Progenitor cell of endocrine pancreas (in vitro differentiated cells): ENCODE results near the gene ITCH. TPM values are rescaled to one million over a fixed set of nuclear protein-coding genes. Genes with fewer than 3 reads are reported as not detected.
"Not testable (repeated sequence)": the region's sequence is repeated elsewhere in the genome, so short reads cannot be mapped to it uniquely, and the experiment has no call there.

Source experiments
- DNase-seq: peaks from one replicate; pipeline ENCODE4 v3.0.0; 2021; ENCODE audit warnings: low spot score; ENCODE audit not compliant: unreplicated experiment
- H3K27ac Mint-ChIP-seq: 2 replicates; pipeline ENCODE4 v1.8.0; 2021; ENCODE audit warnings: mild to moderate bottlenecking, moderate library complexity, mixed read lengths
- H3K27me3 Mint-ChIP-seq: 2 replicates; pipeline ENCODE4 v1.8.0; 2021; ENCODE audit warnings: mixed read lengths
- H3K36me3 Mint-ChIP-seq: 2 replicates; pipeline ENCODE4 v1.8.0; 2022; ENCODE audit warnings: mixed read lengths; ENCODE audit not compliant: insufficient read depth
- H3K4me1 Mint-ChIP-seq: 2 replicates; pipeline ENCODE4 v1.8.0; 2021; ENCODE audit warnings: low read depth, mixed read lengths
- H3K4me3 Mint-ChIP-seq: 2 replicates; pipeline ENCODE4 v1.8.0; 2021; ENCODE audit warnings: low read depth, mild to moderate bottlenecking, moderate library complexity, mixed read lengths
- H3K9me3 Mint-ChIP-seq: 2 replicates; pipeline ENCODE4 v1.8.0; 2021; ENCODE audit warnings: low read depth, mixed read lengths
- total RNA-seq: library from RNA; stranded (reverse); gene quantifications from 2 replicates; pipeline ENCODE4 v1.2.1, GENCODE V29; 2021
- TF ChIP-seq, protein P1 (sequence below): fragments of 200-600 bp; sonication (generic); IDR thresholded peaks from one replicate; pipeline ENCODE4 v1.5.0; 2021; ENCODE audit warnings: antibody characterized with exemption, mild to moderate bottlenecking; ENCODE audit not compliant: unreplicated experiment

ITCH gene
- total RNA-seq, 1 donor from 2014 or later = 83.9 TPM

DNA sequence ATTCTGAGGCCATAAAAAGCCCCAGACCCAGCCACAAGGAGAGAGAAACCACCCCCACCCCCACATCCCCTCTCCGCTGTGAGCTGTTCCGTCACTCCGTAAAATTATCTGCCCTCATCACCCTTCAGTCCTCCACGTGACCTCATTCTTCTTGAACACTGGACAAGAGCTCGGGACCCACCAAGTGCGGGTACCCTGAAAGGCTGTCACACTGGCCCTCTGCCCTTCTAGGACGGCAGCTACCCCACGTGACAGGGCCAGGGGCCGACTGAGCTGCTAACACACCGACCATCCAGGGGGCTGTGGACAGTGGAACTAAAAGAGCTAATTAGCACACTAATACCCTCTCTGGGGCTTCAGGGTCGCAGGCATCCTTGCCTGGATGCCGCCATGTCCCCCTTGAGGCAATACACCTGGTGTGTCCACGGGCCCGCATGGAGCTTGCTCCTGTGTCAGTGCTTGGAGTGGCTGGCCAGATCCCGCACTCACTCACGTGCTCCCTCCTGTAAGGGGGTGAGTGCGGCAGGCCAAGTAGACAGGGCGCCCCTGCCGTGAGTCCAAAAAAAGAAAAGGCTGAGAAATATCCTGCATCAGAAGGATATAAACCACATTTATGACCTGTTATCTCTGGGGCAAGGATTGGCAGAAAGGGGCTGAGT, 30.7 kb upstream of the ITCH start:
- no peaks in the 10 kb centered on the region for H3K9me3 Mint-ChIP-seq
- TF ChIP-seq, protein P1, sequence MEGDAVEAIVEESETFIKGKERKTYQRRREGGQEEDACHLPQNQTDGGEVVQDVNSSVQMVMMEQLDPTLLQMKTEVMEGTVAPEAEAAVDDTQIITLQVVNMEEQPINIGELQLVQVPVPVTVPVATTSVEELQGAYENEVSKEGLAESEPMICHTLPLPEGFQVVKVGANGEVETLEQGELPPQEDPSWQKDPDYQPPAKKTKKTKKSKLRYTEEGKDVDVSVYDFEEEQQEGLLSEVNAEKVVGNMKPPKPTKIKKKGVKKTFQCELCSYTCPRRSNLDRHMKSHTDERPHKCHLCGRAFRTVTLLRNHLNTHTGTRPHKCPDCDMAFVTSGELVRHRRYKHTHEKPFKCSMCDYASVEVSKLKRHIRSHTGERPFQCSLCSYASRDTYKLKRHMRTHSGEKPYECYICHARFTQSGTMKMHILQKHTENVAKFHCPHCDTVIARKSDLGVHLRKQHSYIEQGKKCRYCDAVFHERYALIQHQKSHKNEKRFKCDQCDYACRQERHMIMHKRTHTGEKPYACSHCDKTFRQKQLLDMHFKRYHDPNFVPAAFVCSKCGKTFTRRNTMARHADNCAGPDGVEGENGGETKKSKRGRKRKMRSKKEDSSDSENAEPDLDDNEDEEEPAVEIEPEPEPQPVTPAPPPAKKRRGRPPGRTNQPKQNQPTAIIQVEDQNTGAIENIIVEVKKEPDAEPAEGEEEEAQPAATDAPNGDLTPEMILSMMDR = no peak
- H3K27ac Mint-ChIP-seq = no peak overlapping the region
- H3K36me3 Mint-ChIP-seq = no peaks in the 10 kb centered on the region
- no peak overlapping the region for H3K4me3 Mint-ChIP-seq
- H3K27me3 Mint-ChIP-seq = no peaks in the 10 kb centered on the region
- H3K4me1 Mint-ChIP-seq = peaks cover 3% of the 10 kb centered on the region
- DNase-seq = no peak

DNA sequence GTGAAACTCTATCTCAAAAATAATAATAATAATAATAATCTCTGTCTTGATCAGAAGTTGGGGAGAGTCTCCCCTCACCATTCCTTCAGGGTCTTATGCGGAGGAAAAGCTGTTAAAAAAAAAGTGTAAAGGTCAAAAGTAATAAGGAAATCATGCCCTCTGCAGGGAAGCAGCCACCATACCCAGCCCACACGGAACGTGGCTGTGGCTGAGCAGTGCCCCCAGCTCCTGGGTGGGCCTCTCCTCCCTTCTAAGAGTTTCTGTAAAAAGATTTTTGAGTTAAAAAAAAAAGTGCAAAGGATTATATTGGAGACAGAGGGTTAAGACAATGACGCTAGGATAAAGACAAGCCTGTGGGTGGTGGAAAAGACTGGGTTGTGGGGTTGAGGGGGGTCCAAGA, 29.3 kb upstream of the ITCH start:
- Mint-ChIP-seq H3K4me3 (no peak overlapping the region), H3K36me3 (no peaks in the 10 kb centered on the region), H3K4me1 (peaks cover 3% of the 10 kb centered on the region), H3K27me3 (no peaks in the 10 kb centered on the region), H3K9me3 (no peaks in the 10 kb centered on the region), H3K27ac (no peak overlapping the region)
- no peak for DNase-seq
- TF ChIP-seq, protein P1 = no peak

DNA sequence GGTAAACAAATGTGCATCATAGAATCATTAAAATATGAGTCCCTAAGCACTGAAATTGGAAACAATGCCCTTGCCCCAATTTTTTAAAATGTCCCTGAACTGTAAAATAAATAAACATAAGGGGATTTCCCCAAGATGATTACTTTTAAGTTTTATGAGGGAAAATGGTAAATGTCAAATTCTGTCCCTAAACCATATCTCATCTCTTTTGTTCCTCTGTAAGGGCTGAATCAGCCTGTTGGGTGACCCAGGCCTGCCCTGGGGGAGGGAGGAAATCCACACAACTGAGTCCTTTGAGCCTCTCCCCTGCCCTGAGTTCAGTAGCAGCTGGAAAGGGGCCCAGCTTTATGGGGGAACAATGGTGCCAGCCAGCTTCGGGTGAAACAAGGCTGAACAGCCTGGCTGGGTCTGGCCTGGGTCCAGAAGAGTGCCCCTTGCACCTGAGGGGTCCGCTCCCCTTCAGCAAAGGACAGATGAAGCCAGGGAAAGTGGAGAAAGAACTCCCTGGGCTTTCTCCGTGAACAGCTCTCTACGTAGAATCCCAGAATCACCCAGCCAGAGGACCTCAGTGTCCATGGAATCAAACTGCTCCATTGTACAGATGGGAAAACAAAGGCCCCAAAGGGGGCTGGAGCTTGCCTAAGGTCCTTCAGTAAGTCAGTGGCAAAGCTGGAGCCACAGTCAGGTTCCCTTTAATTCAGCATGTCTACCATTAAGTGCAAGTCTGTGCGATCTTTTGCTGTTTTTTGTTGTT, 28.2 kb upstream of the ITCH start:
- H3K36me3 Mint-ChIP-seq = no peaks in the 10 kb centered on the region
- no peaks in the 10 kb centered on the region for H3K27me3 Mint-ChIP-seq
- no peak for DNase-seq
- no peaks in the 10 kb centered on the region for H3K9me3 Mint-ChIP-seq
- peak overlapping the region; percentile 33 for H3K27ac Mint-ChIP-seq
- peaks cover 3% of the 10 kb centered on the region for H3K4me1 Mint-ChIP-seq
- TF ChIP-seq, protein P1 = no peak
- no peak overlapping the region for H3K4me3 Mint-ChIP-seq

DNA sequence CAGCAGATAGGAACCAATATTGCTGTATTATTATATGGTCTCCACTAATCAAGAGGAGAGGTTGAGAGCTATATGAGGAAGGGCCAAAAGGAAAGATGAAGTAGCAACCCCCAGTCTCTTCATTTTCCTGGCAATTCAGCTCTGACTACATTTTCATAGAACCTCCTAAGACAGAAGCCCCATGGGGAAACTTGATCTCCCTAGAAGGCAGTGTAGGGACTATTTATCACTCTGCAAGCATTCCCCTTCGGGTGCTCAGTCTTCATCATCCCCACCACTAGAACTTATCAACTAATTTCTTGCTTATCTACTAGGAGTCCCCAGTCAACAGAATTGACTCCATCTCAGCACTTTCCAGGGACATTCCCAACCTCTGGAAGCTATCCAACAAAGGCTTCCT, 25.5 kb upstream of the ITCH start:
- DNase-seq = no peak
- TF ChIP-seq, protein P1 = no peak
- no peak overlapping the region for H3K4me3 Mint-ChIP-seq
- H3K36me3 Mint-ChIP-seq = no peaks in the 10 kb centered on the region
- H3K4me1 Mint-ChIP-seq = peaks cover 1% of the 10 kb centered on the region
- H3K9me3 Mint-ChIP-seq = no peaks in the 10 kb centered on the region
- H3K27ac Mint-ChIP-seq = no peak overlapping the region
- no peaks in the 10 kb centered on the region for H3K27me3 Mint-ChIP-seq

DNA sequence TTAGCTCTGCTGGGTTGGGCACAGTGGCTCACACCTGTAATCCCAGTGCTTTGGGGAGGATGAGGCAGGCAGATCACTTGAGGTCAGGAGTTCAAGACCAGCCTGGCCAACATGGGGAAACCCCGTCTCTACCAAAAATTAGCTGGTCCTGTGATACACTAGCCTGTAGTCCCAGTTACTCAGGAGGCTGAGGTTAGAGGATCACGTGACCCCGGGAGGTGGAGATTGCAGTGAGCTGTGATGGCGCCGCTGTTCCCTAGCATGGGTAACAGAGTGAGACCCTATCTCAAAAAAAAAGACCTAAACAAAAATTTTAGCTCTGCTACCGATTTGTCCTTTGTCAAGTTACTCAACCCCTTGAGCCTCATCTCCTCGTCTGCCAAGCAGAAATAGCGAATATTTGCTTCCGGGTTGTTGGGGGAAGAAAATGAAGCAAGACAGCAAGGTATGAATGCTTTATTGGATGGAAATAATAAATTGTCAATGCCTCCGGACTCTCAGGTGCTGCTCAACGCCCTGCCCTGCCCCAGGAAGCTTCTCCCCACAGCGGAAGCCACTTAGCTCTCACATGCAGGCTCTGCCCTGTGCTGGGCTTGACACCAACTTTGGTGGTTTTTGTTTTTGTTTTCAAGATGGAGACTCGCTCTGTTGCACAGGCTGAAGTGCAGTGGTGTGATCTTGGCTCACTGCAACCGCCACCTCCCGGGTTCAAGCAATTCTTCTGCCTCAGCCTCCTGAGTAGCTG, 24.9 kb upstream of the ITCH start:
- Mint-ChIP-seq H3K4me1 (peaks cover 1% of the 10 kb centered on the region), H3K27ac (no peak overlapping the region)
- DNase-seq = no peak

DNA sequence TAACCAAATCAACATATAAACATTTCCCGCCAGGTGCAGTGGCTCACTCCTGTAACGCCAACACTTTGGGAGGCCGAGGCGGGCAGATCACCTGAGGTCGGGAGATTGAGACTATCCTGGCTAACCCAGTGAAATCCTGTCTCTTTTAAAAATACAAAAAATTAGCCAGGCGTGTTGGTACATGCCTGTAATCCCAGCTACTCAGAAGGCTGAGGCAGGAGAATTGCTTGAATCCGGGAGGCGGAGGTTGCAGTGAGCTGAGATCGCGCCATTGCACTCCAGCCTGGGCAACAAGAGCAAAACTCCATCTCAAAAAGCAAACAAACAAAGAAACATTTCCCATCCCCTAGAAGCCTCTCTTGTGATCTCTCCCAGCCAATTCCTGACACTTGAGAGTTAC, 22.3 kb upstream of the ITCH start:
- not testable (repeated sequence) for H3K27me3 Mint-ChIP-seq, H3K9me3 Mint-ChIP-seq, H3K36me3 Mint-ChIP-seq, H3K27ac Mint-ChIP-seq, H3K4me3 Mint-ChIP-seq, H3K4me1 Mint-ChIP-seq, DNase-seq

More for the DNA sequence above, 24.9 kb upstream of the ITCH start:
- TF ChIP-seq, protein P1 = no peak
- no peaks in the 10 kb centered on the region for H3K36me3 Mint-ChIP-seq
- no peaks in the 10 kb centered on the region for H3K27me3 Mint-ChIP-seq
- H3K9me3 Mint-ChIP-seq = no peaks in the 10 kb centered on the region
- no peak overlapping the region for H3K4me3 Mint-ChIP-seq

DNA sequence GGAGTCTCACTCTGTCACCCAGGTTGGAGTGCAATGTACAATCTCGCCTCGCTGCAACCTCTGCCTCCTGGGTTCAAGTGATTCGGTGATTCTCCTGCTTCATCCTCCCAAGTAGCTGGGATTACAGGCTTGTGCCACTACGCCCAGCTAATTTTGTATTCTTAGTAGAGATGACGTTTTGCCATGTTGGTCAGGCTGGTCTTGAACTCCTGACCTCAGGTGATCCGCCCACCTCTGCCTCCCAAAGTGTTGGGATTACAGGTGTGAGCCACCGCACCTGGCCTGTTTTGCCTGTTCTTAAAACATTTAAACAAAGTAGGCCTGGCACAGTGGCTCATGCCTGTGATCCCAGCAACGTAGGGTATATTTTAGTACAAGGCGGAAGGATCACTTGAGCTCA, 21.9 kb upstream of the ITCH start:
- not testable (repeated sequence) for H3K36me3 Mint-ChIP-seq, H3K9me3 Mint-ChIP-seq, H3K4me1 Mint-ChIP-seq, H3K4me3 Mint-ChIP-seq, H3K27me3 Mint-ChIP-seq, DNase-seq, H3K27ac Mint-ChIP-seq
